ENCODE data around the gene DPH2. TPM values are rescaled to one million over a fixed set of nuclear protein-coding genes. Genes with fewer than 3 reads are reported as not detected.

The DPH2 gene
- total RNA-seq, 1 experiment from 2014 or later = 57.5 TPM

DNA sequence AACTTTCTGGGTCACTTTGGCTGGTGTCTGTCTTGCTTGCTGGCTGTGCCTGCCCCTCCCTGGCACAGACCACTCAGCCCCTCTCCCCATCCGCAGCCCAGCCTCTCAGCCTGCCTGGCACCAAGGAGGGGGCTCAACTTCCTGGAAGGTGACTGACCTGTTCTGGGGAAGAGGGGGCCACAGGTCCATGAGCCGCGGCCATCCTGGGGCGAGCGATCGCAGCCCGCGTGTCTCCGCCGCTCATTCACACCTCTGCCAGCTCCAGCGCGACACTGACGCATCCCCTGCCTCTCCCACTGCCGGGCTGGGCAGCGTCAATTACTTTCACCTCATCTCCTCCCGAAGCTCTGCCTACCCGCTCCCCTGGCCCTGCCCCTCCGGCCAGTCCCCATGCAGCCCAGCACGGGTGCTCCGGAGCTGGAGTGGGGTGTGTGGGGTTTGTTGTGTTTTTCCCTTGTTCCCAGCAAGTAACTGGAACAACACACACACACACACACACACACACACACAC lies 47.1 kb downstream of the DPH2 start (continued):
- TF ChIP-seq ZNF671 (CRISPR knock-in tag; IDR thresholded peaks at IDR 0.05) = no peak
- no peak for TF ChIP-seq ZNF423 (CRISPR knock-in tag; IDR thresholded peaks at IDR 0.05)
- TF ChIP-seq, protein P1, sequence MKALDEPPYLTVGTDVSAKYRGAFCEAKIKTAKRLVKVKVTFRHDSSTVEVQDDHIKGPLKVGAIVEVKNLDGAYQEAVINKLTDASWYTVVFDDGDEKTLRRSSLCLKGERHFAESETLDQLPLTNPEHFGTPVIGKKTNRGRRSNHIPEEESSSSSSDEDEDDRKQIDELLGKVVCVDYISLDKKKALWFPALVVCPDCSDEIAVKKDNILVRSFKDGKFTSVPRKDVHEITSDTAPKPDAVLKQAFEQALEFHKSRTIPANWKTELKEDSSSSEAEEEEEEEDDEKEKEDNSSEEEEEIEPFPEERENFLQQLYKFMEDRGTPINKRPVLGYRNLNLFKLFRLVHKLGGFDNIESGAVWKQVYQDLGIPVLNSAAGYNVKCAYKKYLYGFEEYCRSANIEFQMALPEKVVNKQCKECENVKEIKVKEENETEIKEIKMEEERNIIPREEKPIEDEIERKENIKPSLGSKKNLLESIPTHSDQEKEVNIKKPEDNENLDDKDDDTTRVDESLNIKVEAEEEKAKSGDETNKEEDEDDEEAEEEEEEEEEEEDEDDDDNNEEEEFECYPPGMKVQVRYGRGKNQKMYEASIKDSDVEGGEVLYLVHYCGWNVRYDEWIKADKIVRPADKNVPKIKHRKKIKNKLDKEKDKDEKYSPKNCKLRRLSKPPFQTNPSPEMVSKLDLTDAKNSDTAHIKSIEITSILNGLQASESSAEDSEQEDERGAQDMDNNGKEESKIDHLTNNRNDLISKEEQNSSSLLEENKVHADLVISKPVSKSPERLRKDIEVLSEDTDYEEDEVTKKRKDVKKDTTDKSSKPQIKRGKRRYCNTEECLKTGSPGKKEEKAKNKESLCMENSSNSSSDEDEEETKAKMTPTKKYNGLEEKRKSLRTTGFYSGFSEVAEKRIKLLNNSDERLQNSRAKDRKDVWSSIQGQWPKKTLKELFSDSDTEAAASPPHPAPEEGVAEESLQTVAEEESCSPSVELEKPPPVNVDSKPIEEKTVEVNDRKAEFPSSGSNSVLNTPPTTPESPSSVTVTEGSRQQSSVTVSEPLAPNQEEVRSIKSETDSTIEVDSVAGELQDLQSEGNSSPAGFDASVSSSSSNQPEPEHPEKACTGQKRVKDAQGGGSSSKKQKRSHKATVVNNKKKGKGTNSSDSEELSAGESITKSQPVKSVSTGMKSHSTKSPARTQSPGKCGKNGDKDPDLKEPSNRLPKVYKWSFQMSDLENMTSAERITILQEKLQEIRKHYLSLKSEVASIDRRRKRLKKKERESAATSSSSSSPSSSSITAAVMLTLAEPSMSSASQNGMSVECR (CRISPR knock-in tag; IDR thresholded peaks at IDR 0.05; ENCODE audit: borderline replicate concordance) = no peak
- TF ChIP-seq GTF2I (CRISPR knock-in tag; conservative IDR thresholded peaks at IDR 0.05) = no peak
- TF ChIP-seq, protein P2, sequence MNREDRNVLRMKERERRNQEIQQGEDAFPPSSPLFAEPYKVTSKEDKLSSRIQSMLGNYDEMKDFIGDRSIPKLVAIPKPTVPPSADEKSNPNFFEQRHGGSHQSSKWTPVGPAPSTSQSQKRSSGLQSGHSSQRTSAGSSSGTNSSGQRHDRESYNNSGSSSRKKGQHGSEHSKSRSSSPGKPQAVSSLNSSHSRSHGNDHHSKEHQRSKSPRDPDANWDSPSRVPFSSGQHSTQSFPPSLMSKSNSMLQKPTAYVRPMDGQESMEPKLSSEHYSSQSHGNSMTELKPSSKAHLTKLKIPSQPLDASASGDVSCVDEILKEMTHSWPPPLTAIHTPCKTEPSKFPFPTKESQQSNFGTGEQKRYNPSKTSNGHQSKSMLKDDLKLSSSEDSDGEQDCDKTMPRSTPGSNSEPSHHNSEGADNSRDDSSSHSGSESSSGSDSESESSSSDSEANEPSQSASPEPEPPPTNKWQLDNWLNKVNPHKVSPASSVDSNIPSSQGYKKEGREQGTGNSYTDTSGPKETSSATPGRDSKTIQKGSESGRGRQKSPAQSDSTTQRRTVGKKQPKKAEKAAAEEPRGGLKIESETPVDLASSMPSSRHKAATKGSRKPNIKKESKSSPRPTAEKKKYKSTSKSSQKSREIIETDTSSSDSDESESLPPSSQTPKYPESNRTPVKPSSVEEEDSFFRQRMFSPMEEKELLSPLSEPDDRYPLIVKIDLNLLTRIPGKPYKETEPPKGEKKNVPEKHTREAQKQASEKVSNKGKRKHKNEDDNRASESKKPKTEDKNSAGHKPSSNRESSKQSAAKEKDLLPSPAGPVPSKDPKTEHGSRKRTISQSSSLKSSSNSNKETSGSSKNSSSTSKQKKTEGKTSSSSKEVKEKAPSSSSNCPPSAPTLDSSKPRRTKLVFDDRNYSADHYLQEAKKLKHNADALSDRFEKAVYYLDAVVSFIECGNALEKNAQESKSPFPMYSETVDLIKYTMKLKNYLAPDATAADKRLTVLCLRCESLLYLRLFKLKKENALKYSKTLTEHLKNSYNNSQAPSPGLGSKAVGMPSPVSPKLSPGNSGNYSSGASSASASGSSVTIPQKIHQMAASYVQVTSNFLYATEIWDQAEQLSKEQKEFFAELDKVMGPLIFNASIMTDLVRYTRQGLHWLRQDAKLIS (CRISPR knock-in tag; IDR thresholded peaks at IDR 0.05; ENCODE audit: borderline replicate concordance) = no peak
- TF ChIP-seq ZNF232 (CRISPR knock-in tag; IDR thresholded peaks at IDR 0.05) = no peak
- no peak for TF ChIP-seq SOX15 (CRISPR knock-in tag; IDR thresholded peaks at IDR 0.05)
- no peak for TF ChIP-seq PRRX2 (CRISPR knock-in tag; IDR thresholded peaks at IDR 0.05)

DNA sequence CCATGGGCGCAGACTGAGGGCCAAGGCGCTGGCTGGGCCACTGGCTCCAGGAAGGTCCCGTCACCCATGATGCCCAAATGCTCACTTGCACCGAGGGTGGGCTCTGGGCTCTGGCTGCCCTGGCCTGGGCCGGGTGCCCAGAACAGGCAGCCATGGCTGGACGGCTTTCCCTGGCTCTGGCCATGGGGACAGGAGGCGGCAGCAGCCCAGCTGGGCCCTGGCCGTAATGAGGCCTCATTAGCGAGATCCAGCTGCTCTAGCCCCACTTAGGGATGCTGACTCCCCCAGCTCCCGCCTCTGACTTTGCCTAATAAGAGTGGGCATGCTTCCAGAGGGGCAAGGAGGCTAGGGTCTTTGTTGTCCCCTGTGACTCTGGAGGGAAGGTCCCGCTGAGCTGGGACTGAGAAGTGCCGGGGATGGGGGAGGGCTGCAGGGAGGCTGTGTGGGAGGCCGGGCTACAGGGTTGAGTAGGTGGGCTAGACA lies 49.7 kb downstream of the DPH2 start:
- no peaks in the 10 kb centered on the region for H3K4me1 Mint-ChIP-seq
- ATAC-seq (no peak), DNase-seq (ENCODE audit: low spot score) (no peak)
- ChIA-PET POLR2A (no interaction called here), CTCF (interaction anchor here (0.6 to 2.2 kb wide), 3 partner anchors 11 to 17 kb away, joined by 3 to 11 read pairs (median 9); no protein-coding TSS in a partner anchor)
- H3K4me3 Mint-ChIP-seq = no peak overlapping the region
- no peaks in the 10 kb centered on the region for H3K9me3 Mint-ChIP-seq
- 0 out of 2 replicates have a peak, but pooled peaks cover 4% of the 10 kb centered on the region for H3K36me3 Mint-ChIP-seq
- no peak overlapping the region for H3K27ac Mint-ChIP-seq
- H3K27me3 Mint-ChIP-seq (ENCODE audit: low read depth) = no peaks in the 10 kb centered on the region
- TF ChIP-seq, protein P3, sequence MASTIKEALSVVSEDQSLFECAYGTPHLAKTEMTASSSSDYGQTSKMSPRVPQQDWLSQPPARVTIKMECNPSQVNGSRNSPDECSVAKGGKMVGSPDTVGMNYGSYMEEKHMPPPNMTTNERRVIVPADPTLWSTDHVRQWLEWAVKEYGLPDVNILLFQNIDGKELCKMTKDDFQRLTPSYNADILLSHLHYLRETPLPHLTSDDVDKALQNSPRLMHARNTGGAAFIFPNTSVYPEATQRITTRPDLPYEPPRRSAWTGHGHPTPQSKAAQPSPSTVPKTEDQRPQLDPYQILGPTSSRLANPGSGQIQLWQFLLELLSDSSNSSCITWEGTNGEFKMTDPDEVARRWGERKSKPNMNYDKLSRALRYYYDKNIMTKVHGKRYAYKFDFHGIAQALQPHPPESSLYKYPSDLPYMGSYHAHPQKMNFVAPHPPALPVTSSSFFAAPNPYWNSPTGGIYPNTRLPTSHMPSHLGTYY (CRISPR knock-in tag; IDR thresholded peaks at IDR 0.05) = no peak
- TF ChIP-seq SMAD4 (CRISPR knock-in tag; IDR thresholded peaks at IDR 0.05) (no peak), NFYB (CRISPR knock-in tag; conservative IDR thresholded peaks at IDR 0.05; ENCODE audit: low read depth) (no peak), NR3C1 (CRISPR knock-in tag; conservative IDR thresholded peaks at IDR 0.05; ENCODE audit: low read depth) (no peak), SP1 (CRISPR knock-in tag; conservative IDR thresholded peaks at IDR 0.05) (no peak), FOXJ3 (CRISPR knock-in tag; IDR thresholded peaks at IDR 0.05; ENCODE audit: borderline replicate concordance) (no peak), MYBL2 (CRISPR knock-in tag; IDR thresholded peaks at IDR 0.05) (no peak), JAZF1 (CRISPR knock-in tag; IDR thresholded peaks at IDR 0.05) (no peak), ZNF317 (CRISPR knock-in tag; IDR thresholded peaks at IDR 0.05; ENCODE audit: borderline replicate concordance, low read depth) (no peak), SMAD3 (CRISPR knock-in tag; IDR thresholded peaks at IDR 0.05; ENCODE audit: borderline replicate concordance) (no peak), TEAD1 (CRISPR knock-in tag; IDR thresholded peaks at IDR 0.05) (no peak), ZNF232 (CRISPR knock-in tag; IDR thresholded peaks at IDR 0.05) (no peak), EMX1 (CRISPR knock-in tag; IDR thresholded peaks at IDR 0.05) (no peak), GTF2I (CRISPR knock-in tag; conservative IDR thresholded peaks at IDR 0.05) (no peak)
- TF ChIP-seq, protein P4, sequence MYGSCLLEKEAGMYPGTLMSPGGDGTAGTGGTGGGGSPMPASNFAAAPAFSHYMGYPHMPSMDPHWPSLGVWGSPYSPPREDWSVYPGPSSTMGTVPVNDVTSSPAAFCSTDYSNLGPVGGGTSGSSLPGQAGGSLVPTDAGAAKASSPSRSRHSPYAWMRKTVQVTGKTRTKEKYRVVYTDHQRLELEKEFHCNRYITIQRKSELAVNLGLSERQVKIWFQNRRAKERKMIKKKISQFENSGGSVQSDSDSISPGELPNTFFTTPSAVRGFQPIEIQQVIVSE (CRISPR knock-in tag; IDR thresholded peaks at IDR 0.05; ENCODE audit: borderline replicate concordance) = no peak
- TF ChIP-seq, protein P5, sequence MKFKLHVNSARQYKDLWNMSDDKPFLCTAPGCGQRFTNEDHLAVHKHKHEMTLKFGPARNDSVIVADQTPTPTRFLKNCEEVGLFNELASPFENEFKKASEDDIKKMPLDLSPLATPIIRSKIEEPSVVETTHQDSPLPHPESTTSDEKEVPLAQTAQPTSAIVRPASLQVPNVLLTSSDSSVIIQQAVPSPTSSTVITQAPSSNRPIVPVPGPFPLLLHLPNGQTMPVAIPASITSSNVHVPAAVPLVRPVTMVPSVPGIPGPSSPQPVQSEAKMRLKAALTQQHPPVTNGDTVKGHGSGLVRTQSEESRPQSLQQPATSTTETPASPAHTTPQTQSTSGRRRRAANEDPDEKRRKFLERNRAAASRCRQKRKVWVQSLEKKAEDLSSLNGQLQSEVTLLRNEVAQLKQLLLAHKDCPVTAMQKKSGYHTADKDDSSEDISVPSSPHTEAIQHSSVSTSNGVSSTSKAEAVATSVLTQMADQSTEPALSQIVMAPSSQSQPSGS (CRISPR knock-in tag; IDR thresholded peaks at IDR 0.05; ENCODE audit: borderline replicate concordance, low read depth) = no peak
- TF ChIP-seq, protein P6, sequence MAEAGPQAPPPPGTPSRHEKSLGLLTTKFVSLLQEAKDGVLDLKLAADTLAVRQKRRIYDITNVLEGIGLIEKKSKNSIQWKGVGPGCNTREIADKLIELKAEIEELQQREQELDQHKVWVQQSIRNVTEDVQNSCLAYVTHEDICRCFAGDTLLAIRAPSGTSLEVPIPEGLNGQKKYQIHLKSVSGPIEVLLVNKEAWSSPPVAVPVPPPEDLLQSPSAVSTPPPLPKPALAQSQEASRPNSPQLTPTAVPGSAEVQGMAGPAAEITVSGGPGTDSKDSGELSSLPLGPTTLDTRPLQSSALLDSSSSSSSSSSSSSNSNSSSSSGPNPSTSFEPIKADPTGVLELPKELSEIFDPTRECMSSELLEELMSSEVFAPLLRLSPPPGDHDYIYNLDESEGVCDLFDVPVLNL (CRISPR knock-in tag; IDR thresholded peaks at IDR 0.05; ENCODE audit: borderline replicate concordance, low read depth) = no peak

All from WTC11 (cell line).